HG02840 (cell line): ENCODE data around the gene LYG1.
"Not testable (repeated sequence)": the region's sequence is repeated elsewhere in the genome, so short reads cannot be mapped to it uniquely, and the experiment has no call there.

Source experiments
- ATAC-seq: cut with Tn5 transposase; IDR thresholded peaks from one replicate; pipeline ENCODE4 v1.9.1; 2021; ENCODE audit warnings: mild to moderate bottlenecking, moderate library complexity, moderate number of reproducible peaks; ENCODE audit not compliant: unreplicated experiment, low FRiP score

LYG1 gene

GRCh38 chr2:99278195-99278765 lies 22.7 kb downstream of the LYG1 start:
- ATAC-seq = not testable (repeated sequence)

DNA sequence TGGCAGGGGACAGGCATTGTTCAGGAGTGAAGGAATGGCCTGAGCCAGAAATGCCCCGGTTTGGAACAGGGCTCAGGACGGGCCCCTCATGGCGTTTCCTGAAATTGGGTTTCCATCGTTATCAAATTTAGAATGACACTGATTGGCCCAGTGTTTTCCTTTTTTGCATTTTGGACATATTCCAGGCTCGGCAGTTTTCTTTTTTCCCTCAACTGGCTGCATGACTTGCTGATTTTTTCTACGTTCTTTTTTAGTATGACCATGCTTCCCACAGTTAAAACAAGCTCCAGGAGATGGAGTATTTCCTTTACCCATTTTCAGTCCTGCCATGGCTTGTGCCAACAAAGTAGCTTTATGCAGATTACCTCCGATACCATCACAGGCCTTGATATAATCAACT lies 25.1 kb downstream of the LYG1 start:
- ATAC-seq = no peak

DNA sequence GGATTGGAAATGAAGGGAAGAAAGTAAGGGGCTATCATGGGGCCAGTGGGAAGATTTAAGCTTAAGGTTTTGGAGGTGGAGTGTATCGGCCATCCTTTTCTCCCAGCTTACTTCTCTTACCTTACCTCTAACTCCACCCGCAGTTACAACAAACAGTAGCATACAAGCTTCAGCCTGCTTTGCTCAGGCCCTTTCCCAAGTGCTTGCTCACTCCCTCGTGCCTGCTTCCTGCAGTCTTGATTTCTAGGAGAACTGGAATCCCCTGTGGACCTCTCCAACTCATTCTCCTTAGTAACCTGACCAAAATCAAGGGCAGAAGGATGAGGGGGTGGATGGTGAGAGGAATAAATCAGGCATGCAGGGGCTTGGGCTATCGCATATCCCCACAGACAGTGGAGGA lies 39.8 kb downstream of the LYG1 start:
- ATAC-seq = no peak

- ATAC-seq = no peak
These were observed 40.8 kb downstream of the LYG1 start for GRCh38 chr2:99260184-99260583.

- ATAC-seq = no peak
These were observed 41.5 kb downstream of the LYG1 start for GRCh38 chr2:99259465-99259864.

DNA sequence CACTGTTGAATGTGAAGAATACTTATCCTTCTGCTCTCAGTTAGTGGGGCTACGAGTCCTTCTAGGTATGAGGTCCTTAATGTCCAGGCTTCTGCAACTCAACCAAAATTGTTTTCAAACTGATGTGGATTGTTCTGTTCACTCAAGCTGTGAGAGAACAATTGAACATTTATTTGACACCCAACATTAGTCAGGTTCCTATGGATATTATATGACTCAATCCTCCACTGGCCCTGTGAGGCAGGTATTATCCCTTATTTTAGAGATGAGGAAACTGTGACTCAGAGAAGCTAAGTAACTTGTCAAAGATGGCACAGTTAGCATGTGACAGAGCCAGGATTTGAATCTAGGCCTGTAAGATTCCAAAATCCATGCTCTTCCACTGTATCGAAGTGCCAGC lies 44.3 kb downstream of the LYG1 start:
- ATAC-seq = no peak

DNA sequence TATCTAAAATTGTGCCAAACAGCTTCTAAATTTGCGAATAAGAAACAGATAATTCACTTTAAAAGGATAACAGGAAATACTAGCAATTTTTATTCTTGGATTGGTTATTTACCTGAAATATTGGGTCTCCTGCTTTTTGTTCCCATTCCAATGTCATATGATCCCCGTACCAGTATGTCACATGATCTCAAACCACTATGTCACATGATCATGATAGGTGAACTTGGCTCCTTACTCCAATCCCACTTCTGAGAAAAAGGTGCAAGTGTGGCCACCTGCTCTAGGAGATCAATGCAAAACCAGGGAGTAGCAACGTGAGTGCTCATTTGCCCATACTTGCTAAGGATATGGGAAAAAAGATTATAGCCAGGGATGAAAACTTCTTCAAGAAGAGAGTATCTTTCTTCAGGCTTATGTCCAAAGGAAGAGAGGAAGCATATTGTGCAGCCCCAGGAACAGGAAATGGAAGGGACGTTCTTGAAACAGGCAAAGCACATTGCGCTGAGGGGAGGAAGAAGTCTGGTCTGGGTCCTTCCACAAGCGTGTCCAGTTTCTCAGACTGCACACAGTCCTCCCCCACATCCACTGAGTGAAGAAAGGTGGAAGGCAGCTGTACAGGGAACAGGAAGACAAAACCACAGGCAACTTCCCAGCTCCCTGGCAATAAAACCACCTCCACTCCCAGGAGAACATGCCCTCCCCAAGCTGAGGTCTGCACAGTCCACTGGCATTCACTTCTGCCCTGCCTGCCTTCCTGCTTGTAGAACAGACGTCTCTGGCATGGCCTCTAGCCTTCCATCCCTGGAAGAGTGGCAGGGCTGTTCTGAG lies 45.3 kb downstream of the LYG1 start, which contains the start of gene LYG2:
Gene LYG2, minus strand, starts transcription at position 176 of the 828 bp plus-strand sequence. CDS start 1,406 bp downstream, outside the sequence.
- no peak for ATAC-seq

GRCh38 chr2:99249951-99250350 lies 51.0 kb downstream of the LYG1 start:
- no peak for ATAC-seq

DNA sequence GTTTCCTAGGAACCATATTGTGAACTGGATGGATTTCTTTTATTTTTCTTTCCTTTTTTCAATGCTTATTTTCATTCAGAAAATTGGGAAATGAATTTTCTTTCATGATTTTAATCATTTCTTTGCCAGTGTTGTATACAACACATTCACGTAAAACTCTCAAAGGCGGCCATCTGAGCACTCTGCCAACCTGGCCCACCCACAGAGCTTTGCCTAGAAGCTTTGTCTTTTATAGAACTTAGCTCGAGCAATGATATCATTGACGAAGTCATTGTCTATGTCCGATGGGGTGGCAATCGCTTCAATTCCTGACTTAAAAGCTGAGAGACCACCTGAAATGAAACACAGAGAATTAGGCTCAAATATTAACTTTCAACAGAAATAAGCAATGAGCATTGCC lies 58.8 kb downstream of the LYG1 start:
- ATAC-seq = no peak

DNA sequence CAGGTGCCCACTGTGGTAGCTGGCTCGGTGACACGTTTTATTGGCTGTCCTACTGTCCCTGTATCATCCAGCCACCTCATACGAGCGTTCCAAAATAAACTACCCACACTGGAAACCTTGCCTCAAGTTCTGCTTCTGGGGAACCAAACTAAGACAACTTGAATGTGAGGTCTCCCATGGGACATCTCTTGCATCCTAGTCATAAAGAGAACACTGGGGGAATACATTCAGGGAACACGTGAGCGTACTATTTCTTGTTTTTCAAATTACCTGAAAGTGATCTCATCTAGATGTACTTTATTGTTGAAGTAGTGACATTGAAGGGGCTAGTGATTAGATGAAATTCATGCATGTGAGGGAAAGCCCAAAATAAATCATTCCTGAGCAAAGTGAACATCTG lies 60.6 kb downstream of the LYG1 start:
- no peak for ATAC-seq

DNA sequence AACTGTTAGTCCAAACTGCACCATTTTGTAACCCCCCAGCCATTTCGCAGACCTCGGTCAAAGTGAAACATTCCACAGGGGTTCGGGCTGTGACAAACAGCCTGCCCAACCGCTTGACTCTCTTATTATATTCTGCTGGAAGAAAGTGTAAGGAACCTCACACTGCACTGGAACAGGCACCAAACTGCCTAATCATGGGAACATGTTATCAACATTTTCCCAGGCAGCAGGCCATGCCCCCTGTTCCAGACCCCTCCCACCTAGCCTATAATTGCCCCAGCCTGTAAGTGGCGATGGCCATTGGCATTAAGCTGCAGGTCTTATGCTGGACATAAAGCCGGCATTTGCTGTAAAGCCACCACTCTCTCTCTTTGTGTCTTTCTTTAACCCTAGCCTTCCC lies 62.4 kb downstream of the LYG1 start:
- ATAC-seq = no peak
